IMR-90 (cell line): ENCODE measurements around the gene ZNF776. TPM values are rescaled to one million over a fixed set of nuclear protein-coding genes. Genes with fewer than 3 reads are reported as not detected.
A peak's percentile ranks its signal among the peaks of the same experiment; 100 is the strongest.

Experiments
- ATAC-seq: fragments of 200-7000 bp; cut with Tn5 transposase; 2 replicates; pipeline ENCODE4 v1.9.1; 2020; ENCODE audit warnings: low read depth, mild to moderate bottlenecking, moderate library complexity
- BruUV-seq: library from RNA; stranded (reverse); fragments of 400-500 nt; replicated peaks from 2 replicates; lab custom pipeline; 2021; lab: Mats Ljungman, UMichigan
- CTCF ChIA-PET: fragments of 300-600 bp; formaldehyde crosslinking; extraction: SDS; loops from one replicate; lab custom pipeline; 2021; ENCODE audit warnings: antibody characterized with exemption; lab: Yijun Ruan, JAX
- POLR2A ChIA-PET: fragments of 300-600 bp; sonication (Branson Sonifier 250); formaldehyde crosslinking; loops from one replicate; lab custom pipeline; 2022; ENCODE audit warnings: antibody characterized with exemption; ENCODE audit not compliant: unreplicated experiment; lab: Charles Lee
- DNase-seq: peaks from one replicate; pipeline ENCODE4 v3.0.0; 2013
- H2AFZ ChIP-seq: replicated peaks from 2 replicates; pipeline ENCODE3; 2013; ENCODE audit warnings: low read length, mild to moderate bottlenecking; ENCODE audit not compliant: poor library complexity
- H2AK5ac ChIP-seq: 2 replicates; pipeline ENCODE4 v1.6.1; 2013; ENCODE audit warnings: low read depth, low read length, inconsistent platforms
- H2AK9ac ChIP-seq: replicated peaks from 2 replicates; pipeline ENCODE3; 2013; ENCODE audit warnings: mild to moderate bottlenecking, low read depth, low read length, moderate library complexity; ENCODE audit not compliant: poor library complexity
- H2BK120ac ChIP-seq: 2 replicates; pipeline ENCODE4 v1.6.1; 2013; ENCODE audit warnings: low read depth, low read length, inconsistent platforms
- H2BK15ac ChIP-seq: 3 replicates; pipeline ENCODE4 v1.6.1; 2013; ENCODE audit warnings: low read depth, low read length, inconsistent platforms
- H2BK20ac ChIP-seq: 2 replicates; pipeline ENCODE4 v1.6.1; 2013; ENCODE audit warnings: low read depth, mild to moderate bottlenecking, inconsistent platforms, low read length, moderate library complexity
- H2BK5ac ChIP-seq: 2 replicates; pipeline ENCODE4 v1.6.1; 2013; ENCODE audit warnings: mild to moderate bottlenecking, low read depth, low read length, inconsistent platforms; ENCODE audit not compliant: poor library complexity, severe bottlenecking
- H3K14ac ChIP-seq: replicated peaks from 2 replicates; pipeline ENCODE4 v1.6.1; 2013; ENCODE audit warnings: low read depth, low read length, inconsistent platforms
- H3K18ac ChIP-seq: 2 replicates; pipeline ENCODE4 v1.6.1; 2013; ENCODE audit warnings: low read depth, low read length, control low read depth
- H3K23ac ChIP-seq: 2 replicates; pipeline ENCODE4 v1.6.1; 2013; ENCODE audit warnings: low read depth, low read length, inconsistent platforms
- H3K27ac ChIP-seq: 2 replicates; pipeline ENCODE4 v1.5.1; 2013; ENCODE audit warnings: mild to moderate bottlenecking, control low read depth, low read length; ENCODE audit not compliant: insufficient read depth
- H3K27me3 ChIP-seq: 2 replicates; pipeline ENCODE4 v1.6.1; 2013; ENCODE audit warnings: low read length; ENCODE audit not compliant: control insufficient read depth, insufficient read depth
- H3K36me3 ChIP-seq: 2 replicates; pipeline ENCODE4 v1.6.1; 2013; ENCODE audit warnings: low read length, mixed read lengths; ENCODE audit not compliant: control insufficient read depth, insufficient read depth
- H3K4ac ChIP-seq: 2 replicates; pipeline ENCODE4 v1.6.1; 2013; ENCODE audit warnings: low read depth, low read length, inconsistent platforms
- H3K4me1 ChIP-seq: 2 replicates; pipeline ENCODE4 v1.6.1; 2013; ENCODE audit warnings: low read length, mixed read lengths; ENCODE audit not compliant: control insufficient read depth, insufficient read depth
- H3K4me2 ChIP-seq: 2 replicates; pipeline ENCODE4 v1.6.1; 2013; ENCODE audit warnings: low read depth, mild to moderate bottlenecking, control low read depth, low read length, moderate library complexity
- H3K4me3 ChIP-seq: 2 replicates; pipeline ENCODE4 v1.5.1; 2013; ENCODE audit warnings: low read depth, mild to moderate bottlenecking, control low read depth, low read length, moderate library complexity; ENCODE audit not compliant: insufficient read depth
- H3K56ac ChIP-seq: 2 replicates; pipeline ENCODE4 v1.6.1; 2013; ENCODE audit warnings: low read length, inconsistent platforms; ENCODE audit not compliant: insufficient read depth; ENCODE audit errors: extremely low read depth
- H3K79me1 ChIP-seq, 2 experiments: 2 replicates each; pipeline ENCODE4 v1.6.1; 2013; ENCODE audit warnings: low read length in 2 of 2, inconsistent platforms in 1 of 2, low read depth in 1 of 2
- H3K9ac ChIP-seq: 2 replicates; pipeline ENCODE4 v1.6.1; 2013; ENCODE audit warnings: low read depth, low read length, control low read depth
- H3K9me1 ChIP-seq: 2 replicates; pipeline ENCODE4 v1.6.1; 2013; ENCODE audit warnings: low read length, inconsistent platforms; ENCODE audit not compliant: insufficient read depth
- H3K9me3 ChIP-seq: 2 replicates; pipeline ENCODE4 v1.6.1; 2013; ENCODE audit warnings: low read length; ENCODE audit not compliant: control insufficient read depth, insufficient read depth
- H4K20me1 ChIP-seq: 2 replicates; pipeline ENCODE4 v1.6.1; 2013; ENCODE audit warnings: low read length, inconsistent platforms; ENCODE audit not compliant: insufficient read depth
- H4K5ac ChIP-seq: 2 replicates; pipeline ENCODE4 v1.6.1; 2013; ENCODE audit warnings: mild to moderate bottlenecking, low read depth, low read length, control low read depth
- H4K8ac ChIP-seq, 2 experiments: 2 replicates each; pipeline ENCODE4 v1.6.1; 2013; ENCODE audit warnings: low read depth in 2 of 2, low read length in 2 of 2, control low read depth in 1 of 2, inconsistent platforms in 1 of 2
- H4K91ac ChIP-seq: 2 replicates; pipeline ENCODE4 v1.6.1; 2013; ENCODE audit warnings: low read depth, low read length, inconsistent platforms; ENCODE audit not compliant: insufficient read depth
- BHLHE40 ChIP-seq: fragments of 150-350 bp; IDR thresholded peaks from 2 replicates; pipeline ENCODE4 v1.6.1; 2016; ENCODE audit warnings: mild to moderate bottlenecking, low read depth, low read length
- CEBPB ChIP-seq: IDR thresholded peaks from 2 replicates; pipeline ENCODE4 v1.6.1; 2012; ENCODE audit warnings: low read depth, low read length, improper control_type of control experiment
- CHD1 ChIP-seq: IDR thresholded peaks from 2 replicates; pipeline ENCODE4 v1.6.1; 2012; ENCODE audit warnings: low read depth, low read length, improper control_type of control experiment
- MAFK ChIP-seq: IDR thresholded peaks from 2 replicates; pipeline ENCODE4 v1.6.1; 2012; ENCODE audit warnings: low read depth, low read length, improper control_type of control experiment
- MAZ ChIP-seq: IDR thresholded peaks from 2 replicates; pipeline ENCODE4 v1.6.1; 2012; ENCODE audit warnings: low read depth, mild to moderate bottlenecking, low read length, improper control_type of control experiment, moderate library complexity, borderline replicate concordance
- MXI1 ChIP-seq: IDR thresholded peaks from 2 replicates; pipeline ENCODE4 v1.6.1; 2012; ENCODE audit warnings: low read depth, mild to moderate bottlenecking, low read length, moderate library complexity, borderline replicate concordance
- NFE2L2 ChIP-seq: fragments of 150-350 bp; IDR thresholded peaks from 2 replicates; pipeline ENCODE4 v1.6.1; 2016; ENCODE audit warnings: low read depth, mild to moderate bottlenecking, low read length
- POLR2A ChIP-seq: IDR thresholded peaks from 2 replicates; pipeline ENCODE4 v1.6.1; 2012; ENCODE audit warnings: mild to moderate bottlenecking, low read depth, low read length
- RAD21 ChIP-seq: IDR thresholded peaks from 2 replicates; pipeline ENCODE4 v1.6.1; 2012; ENCODE audit warnings: low read length, improper control_type of control experiment
- RCOR1 ChIP-seq: IDR thresholded peaks from 2 replicates; pipeline ENCODE4 v1.6.1; 2012; ENCODE audit warnings: mild to moderate bottlenecking, low read length, improper control_type of control experiment; ENCODE audit not compliant: insufficient replicate concordance
- WGBS, 2 experiments: methylation state at CpG; one replicate each; pipeline versions ENCODE4 v1.1.5 to v1.1.7; 2013; ENCODE audit warnings: missing lambda C conversion rate in 2 of 2; ENCODE audit not compliant: insufficient read length in 1 of 2; ENCODE audit errors: extremely low coverage in 2 of 2; 5-methylcytosine and 5-hydroxymethylcytosine counted together
- dilution Hi-C: fragments of 300-500 bp; cut with HindIII; formaldehyde crosslinking; loops from one replicate; pipeline ENCODE4 v1.14.3; 2018; ENCODE audit warnings: low sequenced_read_pairs; ENCODE audit not compliant: unreplicated experiment
- in situ Hi-C: fragments of 300-500 bp; cut with MboI; formaldehyde crosslinking; loops from 3 replicates; pipeline ENCODE4 v1.14.3; 2019; ENCODE audit warnings: low sequenced_read_pairs, inconsistent platforms, mixed read lengths
- intact Hi-C: fragments of 100-400 bp; cut with micrococcal nuclease; formaldehyde crosslinking; loops from 2 replicates; pipeline ENCODE4 v1.10.0; 2022
- polyA plus RNA-seq, 3 experiments: library from polyadenylated mRNA; depleted of rRNA; stranded (reverse); fragments of >200 nt; gene quantifications; 2 replicates each; pipeline ENCODE4 v1.2.3, GENCODE V29; 2012; ENCODE audit warnings: low replicate concordance in 1 of 3
- total RNA-seq: library from RNA; depleted of rRNA; stranded (reverse); fragments of >200 nt; gene quantifications from 2 replicates; pipeline ENCODE4 v1.2.3, GENCODE V29; 2012
- TF ChIP-seq, protein P1 (sequence below): fragments of 150-350 bp; IDR thresholded peaks from 2 replicates; pipeline ENCODE4 v1.6.1; 2016; ENCODE audit warnings: low read depth, mild to moderate bottlenecking, low read length, moderate library complexity, borderline replicate concordance
- TF ChIP-seq, protein P2 (sequence below): conservative IDR thresholded peaks from 2 replicates; pipeline ENCODE4 v1.5.1; 2012; ENCODE audit warnings: mild to moderate bottlenecking, low read depth, low read length, improper control_type of control experiment
- TF ChIP-seq, protein P3 (sequence below): fragments of 150-350 bp; IDR thresholded peaks from 2 replicates; pipeline ENCODE4 v1.6.1; 2017; ENCODE audit warnings: mild to moderate bottlenecking, antibody characterized with exemption, low read length, low read depth

The ZNF776 gene
- total and polyA plus RNA-seq, 2 of the 4 experiments (the other 2 are of a cell fraction): 4.3 to 14.3 TPM

DNA sequence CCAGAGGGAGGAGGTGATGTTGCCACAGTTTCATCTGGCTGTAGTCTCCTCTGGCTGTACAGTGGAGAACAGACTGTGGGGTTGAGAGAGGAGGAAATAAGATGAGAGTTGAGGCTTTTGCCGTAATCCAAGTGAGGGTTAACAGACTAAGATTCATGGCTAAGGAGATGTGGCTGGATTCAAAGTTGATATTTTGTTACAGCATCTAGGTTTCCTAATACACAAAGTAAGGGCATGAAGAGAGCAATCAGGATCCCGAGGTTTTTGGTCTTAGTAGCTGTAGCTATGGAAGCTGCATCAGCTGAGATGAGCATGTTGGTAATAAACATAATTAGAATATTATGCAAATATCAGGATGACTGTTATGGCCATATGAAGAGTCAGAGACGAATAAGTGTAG, 1.4 kb downstream of the ZNF776 start:
- BruUV-seq: TSS peak; percentile 17
- no peak overlapping the region for H2AK5ac ChIP-seq
- no peak overlapping the region for H2BK5ac ChIP-seq
- H2BK20ac ChIP-seq: no peak overlapping the region
- no peak for DNase-seq
- dilution Hi-C loops (no loop called here), intact Hi-C loops (no loop called here), in situ Hi-C loops (loop anchor here (10.0 kb wide), 1 partner anchor 407 kb away; the partner anchor contains the start of gene ZNF329)
- no peak overlapping the region for H3K23ac ChIP-seq
- no peak overlapping the region for H3K4ac ChIP-seq
- no peak overlapping the region for H3K27ac ChIP-seq
- H2AK9ac ChIP-seq: no peak overlapping the region
- no peak for ATAC-seq
- H2AFZ ChIP-seq: no peak overlapping the region
- H4K8ac ChIP-seq: no peak overlapping the region
- no peak overlapping the region for H2BK120ac ChIP-seq
- H4K20me1 ChIP-seq: no peaks in the 10 kb centered on the region
- no peak overlapping the region for H2BK15ac ChIP-seq
- no peaks in the 10 kb centered on the region for H3K9me1 ChIP-seq
- H3K4me2 ChIP-seq: peak overlapping the region; percentile 96
- no peak overlapping the region for H3K18ac ChIP-seq
- H3K9me3 ChIP-seq: peaks cover 25% of the 10 kb centered on the region
- 83% methylated on average over 1 of the region's 3 CpGs; no CpG with 5 or more reads in 1 of the 2 experiments for WGBS, 2 experiments
- H3K79me1 ChIP-seq: peaks cover 25 to 46% of the 10 kb centered on the region in 2 experiments
- H3K4me3 ChIP-seq: peak overlapping the region; percentile 92; the same call in 1 of the 2 replicates
- no peak for TF ChIP-seq RCOR1
- no peak for TF ChIP-seq MAZ
- TF ChIP-seq NFE2L2: no peak
- TF ChIP-seq, protein P1, sequence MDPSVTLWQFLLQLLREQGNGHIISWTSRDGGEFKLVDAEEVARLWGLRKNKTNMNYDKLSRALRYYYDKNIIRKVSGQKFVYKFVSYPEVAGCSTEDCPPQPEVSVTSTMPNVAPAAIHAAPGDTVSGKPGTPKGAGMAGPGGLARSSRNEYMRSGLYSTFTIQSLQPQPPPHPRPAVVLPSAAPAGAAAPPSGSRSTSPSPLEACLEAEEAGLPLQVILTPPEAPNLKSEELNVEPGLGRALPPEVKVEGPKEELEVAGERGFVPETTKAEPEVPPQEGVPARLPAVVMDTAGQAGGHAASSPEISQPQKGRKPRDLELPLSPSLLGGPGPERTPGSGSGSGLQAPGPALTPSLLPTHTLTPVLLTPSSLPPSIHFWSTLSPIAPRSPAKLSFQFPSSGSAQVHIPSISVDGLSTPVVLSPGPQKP: no peak
- TF ChIP-seq MAFK: no peak
- TF ChIP-seq CEBPB: no peak
- no peak for TF ChIP-seq RAD21
- TF ChIP-seq POLR2A: no peak
- no peak for TF ChIP-seq BHLHE40
- TF ChIP-seq, protein P2, sequence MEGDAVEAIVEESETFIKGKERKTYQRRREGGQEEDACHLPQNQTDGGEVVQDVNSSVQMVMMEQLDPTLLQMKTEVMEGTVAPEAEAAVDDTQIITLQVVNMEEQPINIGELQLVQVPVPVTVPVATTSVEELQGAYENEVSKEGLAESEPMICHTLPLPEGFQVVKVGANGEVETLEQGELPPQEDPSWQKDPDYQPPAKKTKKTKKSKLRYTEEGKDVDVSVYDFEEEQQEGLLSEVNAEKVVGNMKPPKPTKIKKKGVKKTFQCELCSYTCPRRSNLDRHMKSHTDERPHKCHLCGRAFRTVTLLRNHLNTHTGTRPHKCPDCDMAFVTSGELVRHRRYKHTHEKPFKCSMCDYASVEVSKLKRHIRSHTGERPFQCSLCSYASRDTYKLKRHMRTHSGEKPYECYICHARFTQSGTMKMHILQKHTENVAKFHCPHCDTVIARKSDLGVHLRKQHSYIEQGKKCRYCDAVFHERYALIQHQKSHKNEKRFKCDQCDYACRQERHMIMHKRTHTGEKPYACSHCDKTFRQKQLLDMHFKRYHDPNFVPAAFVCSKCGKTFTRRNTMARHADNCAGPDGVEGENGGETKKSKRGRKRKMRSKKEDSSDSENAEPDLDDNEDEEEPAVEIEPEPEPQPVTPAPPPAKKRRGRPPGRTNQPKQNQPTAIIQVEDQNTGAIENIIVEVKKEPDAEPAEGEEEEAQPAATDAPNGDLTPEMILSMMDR: no peak
- TF ChIP-seq MXI1: no peak
- TF ChIP-seq CHD1: no peak
- TF ChIP-seq, protein P3, sequence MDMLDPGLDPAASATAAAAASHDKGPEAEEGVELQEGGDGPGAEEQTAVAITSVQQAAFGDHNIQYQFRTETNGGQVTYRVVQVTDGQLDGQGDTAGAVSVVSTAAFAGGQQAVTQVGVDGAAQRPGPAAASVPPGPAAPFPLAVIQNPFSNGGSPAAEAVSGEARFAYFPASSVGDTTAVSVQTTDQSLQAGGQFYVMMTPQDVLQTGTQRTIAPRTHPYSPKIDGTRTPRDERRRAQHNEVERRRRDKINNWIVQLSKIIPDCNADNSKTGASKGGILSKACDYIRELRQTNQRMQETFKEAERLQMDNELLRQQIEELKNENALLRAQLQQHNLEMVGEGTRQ: no peak
- H3K14ac ChIP-seq: no peak overlapping the region
- H4K91ac ChIP-seq: no peak overlapping the region
- H3K4me1 ChIP-seq: peaks cover 2% of the 10 kb centered on the region; the same call in 1 of the 2 replicates
- ChIA-PET POLR2A (no interaction called here), CTCF (no interaction called here)
- H3K56ac ChIP-seq: no peak overlapping the region
- H4K5ac ChIP-seq: no peak overlapping the region
- no peak overlapping the region for H3K9ac ChIP-seq
- H3K27me3 ChIP-seq: no peaks in the 10 kb centered on the region
- peaks cover 40% of the 10 kb centered on the region for H3K36me3 ChIP-seq
